ENCODE measurements around the gene EXOC3.

GRCh38 chr5:442335-443238 is at the start of gene EXOC3:
- TF ChIP-seq CTCF (conservative IDR thresholded peaks at IDR 0.05): no peak
- no peak for TF ChIP-seq EZH2 (IDR thresholded peaks at IDR 0.05; ENCODE audit: low read depth)

Data from PC-9 (cell line).